ENCODE results near the gene EVA1C. TPM values are rescaled to one million over a fixed set of nuclear protein-coding genes. Genes with fewer than 3 reads are reported as not detected.

EVA1C gene
- total and polyA plus RNA-seq, 10 of the 15 experiments (the other 5 are each of a cell fraction or from before 2014, with no cell fraction given), result 0.13 to 0.56 (median 0.34) TPM; not detected in 7

DNA sequence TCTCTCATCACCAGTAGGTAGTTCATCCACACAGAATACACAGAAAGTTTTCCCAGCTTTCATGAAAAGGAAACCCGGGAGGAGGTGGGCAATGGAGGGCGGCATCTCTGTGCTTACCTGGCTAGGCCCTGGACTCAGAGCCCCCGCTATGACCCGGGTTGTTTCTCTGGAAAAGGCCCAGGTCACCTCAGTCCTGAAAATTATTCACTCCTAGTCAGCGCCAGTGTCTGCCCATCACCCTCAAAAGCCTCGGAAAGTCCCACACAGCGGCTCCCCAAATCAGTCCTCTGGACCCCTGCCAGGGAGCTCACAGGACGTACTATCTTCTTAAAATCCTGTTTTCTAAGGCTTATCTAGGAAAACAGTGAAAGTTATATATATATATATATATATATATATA is 121.6 kb downstream of the EVA1C start:
- SMC1A ChIA-PET (ENCODE audit: uncharacterized antibody, unreplicated experiment), result no interaction called here
- POLR2A ChIA-PET, result no interaction called here

More for the DNA sequence above, 121.6 kb downstream of the EVA1C start:
- H3K36me3 ChIP-seq (ENCODE audit: control insufficient read depth in 2 of 2, insufficient read depth in 2 of 2, low read length in 1 of 2), result no peaks in the 10 kb centered on the region
- BruUV-seq (replicated peaks), result no TSS peak
- H3K9me3 ChIP-seq (replicated peaks; ENCODE audit: control insufficient read depth, insufficient read depth, low read length), result no peaks in the 10 kb centered on the region
- FAIRE-seq (no peak), DNase-seq (ENCODE audit: low read depth, low spot score) (no peak), ATAC-seq (no peak)
- WGBS (ENCODE audit: insufficient coverage, insufficient replicate concordance, low lambda C conversion rate, missing lambda C conversion rate), result 47% methylated on average over 8 of the region's 8 CpGs
- no peak overlapping the region for H3K4me3 ChIP-seq
- H3K4me1 ChIP-seq (ENCODE audit: control insufficient read depth, insufficient read depth, low read length), result no peaks in the 10 kb centered on the region
- ChIA-PET RAD21 (ENCODE audit: unreplicated experiment) (no interaction called here), CTCF (no interaction called here)
- no peak overlapping the region for H3K27ac ChIP-seq (ENCODE audit: control insufficient read depth, insufficient read depth)
- intact Hi-C loops (cut with micrococcal nuclease; ENCODE audit: unreplicated experiment), result no loop called here
- in situ Hi-C loops (cut with MboI), result no loop called here
- H4K20me1 ChIP-seq (ENCODE audit: control insufficient read depth, insufficient read depth), result no peaks in the 10 kb centered on the region
- H3K4me2 ChIP-seq (ENCODE audit: control insufficient read depth, insufficient read depth), result no peak overlapping the region
- TF ChIP-seq, protein P1, sequence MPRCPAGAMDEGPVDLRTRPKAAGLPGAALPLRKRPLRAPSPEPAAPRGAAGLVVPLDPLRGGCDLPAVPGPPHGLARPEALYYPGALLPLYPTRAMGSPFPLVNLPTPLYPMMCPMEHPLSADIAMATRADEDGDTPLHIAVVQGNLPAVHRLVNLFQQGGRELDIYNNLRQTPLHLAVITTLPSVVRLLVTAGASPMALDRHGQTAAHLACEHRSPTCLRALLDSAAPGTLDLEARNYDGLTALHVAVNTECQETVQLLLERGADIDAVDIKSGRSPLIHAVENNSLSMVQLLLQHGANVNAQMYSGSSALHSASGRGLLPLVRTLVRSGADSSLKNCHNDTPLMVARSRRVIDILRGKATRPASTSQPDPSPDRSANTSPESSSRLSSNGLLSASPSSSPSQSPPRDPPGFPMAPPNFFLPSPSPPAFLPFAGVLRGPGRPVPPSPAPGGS (IDR thresholded peaks at IDR 0.05; ENCODE audit: borderline replicate concordance, insufficient read depth, low read depth, low read length, poor library complexity, severe bottlenecking), result no peak
- no peak for TF ChIP-seq PAX8 (IDR thresholded peaks at IDR 0.05)
- no peak for TF ChIP-seq SUPT20H (IDR thresholded peaks at IDR 0.05; ENCODE audit: borderline replicate concordance, control insufficient read depth, low read depth, low read length)
- no peak for TF ChIP-seq MTA2 (IDR thresholded peaks at IDR 0.05; ENCODE audit: low read depth)
- TF ChIP-seq ZNF622 (IDR thresholded peaks at IDR 0.05), result no peak
- TF ChIP-seq, protein P2, sequence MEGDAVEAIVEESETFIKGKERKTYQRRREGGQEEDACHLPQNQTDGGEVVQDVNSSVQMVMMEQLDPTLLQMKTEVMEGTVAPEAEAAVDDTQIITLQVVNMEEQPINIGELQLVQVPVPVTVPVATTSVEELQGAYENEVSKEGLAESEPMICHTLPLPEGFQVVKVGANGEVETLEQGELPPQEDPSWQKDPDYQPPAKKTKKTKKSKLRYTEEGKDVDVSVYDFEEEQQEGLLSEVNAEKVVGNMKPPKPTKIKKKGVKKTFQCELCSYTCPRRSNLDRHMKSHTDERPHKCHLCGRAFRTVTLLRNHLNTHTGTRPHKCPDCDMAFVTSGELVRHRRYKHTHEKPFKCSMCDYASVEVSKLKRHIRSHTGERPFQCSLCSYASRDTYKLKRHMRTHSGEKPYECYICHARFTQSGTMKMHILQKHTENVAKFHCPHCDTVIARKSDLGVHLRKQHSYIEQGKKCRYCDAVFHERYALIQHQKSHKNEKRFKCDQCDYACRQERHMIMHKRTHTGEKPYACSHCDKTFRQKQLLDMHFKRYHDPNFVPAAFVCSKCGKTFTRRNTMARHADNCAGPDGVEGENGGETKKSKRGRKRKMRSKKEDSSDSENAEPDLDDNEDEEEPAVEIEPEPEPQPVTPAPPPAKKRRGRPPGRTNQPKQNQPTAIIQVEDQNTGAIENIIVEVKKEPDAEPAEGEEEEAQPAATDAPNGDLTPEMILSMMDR (IDR thresholded peaks at IDR 0.05 in 2 of 3, conservative IDR thresholded peaks at IDR 0.05 in 1 of 3; ENCODE audit: control insufficient read depth in 2 of 3, extremely low read depth in 1 of 3, insufficient read depth in 1 of 3, low read depth in 3 of 3, low read length in 3 of 3), result no peak
- no peak for TF ChIP-seq GATAD2B (conservative IDR thresholded peaks at IDR 0.05; ENCODE audit: low read depth)
- TF ChIP-seq STAT3 (IDR thresholded peaks at IDR 0.05; ENCODE audit: low read depth, low read length), result no peak
- no peak for TF ChIP-seq BCL11A (IDR thresholded peaks at IDR 0.05; ENCODE audit: low read depth, low read length)
- no peak for TF ChIP-seq EGR1 (IDR thresholded peaks at IDR 0.05; ENCODE audit: borderline replicate concordance in 1 of 2, low read depth in 2 of 2, low read length in 2 of 2)
- TF ChIP-seq POLR2AphosphoS2 (IDR thresholded peaks at IDR 0.05; ENCODE audit: low read depth, low read length), result no peak
- no peak for TF ChIP-seq MYC (IDR thresholded peaks at IDR 0.05; ENCODE audit: insufficient read depth, insufficient read length, insufficient replicate concordance, low read length, severe bottlenecking)
- no peak for TF ChIP-seq RB1 (IDR thresholded peaks at IDR 0.05; ENCODE audit: borderline replicate concordance)
- TF ChIP-seq, protein P3, sequence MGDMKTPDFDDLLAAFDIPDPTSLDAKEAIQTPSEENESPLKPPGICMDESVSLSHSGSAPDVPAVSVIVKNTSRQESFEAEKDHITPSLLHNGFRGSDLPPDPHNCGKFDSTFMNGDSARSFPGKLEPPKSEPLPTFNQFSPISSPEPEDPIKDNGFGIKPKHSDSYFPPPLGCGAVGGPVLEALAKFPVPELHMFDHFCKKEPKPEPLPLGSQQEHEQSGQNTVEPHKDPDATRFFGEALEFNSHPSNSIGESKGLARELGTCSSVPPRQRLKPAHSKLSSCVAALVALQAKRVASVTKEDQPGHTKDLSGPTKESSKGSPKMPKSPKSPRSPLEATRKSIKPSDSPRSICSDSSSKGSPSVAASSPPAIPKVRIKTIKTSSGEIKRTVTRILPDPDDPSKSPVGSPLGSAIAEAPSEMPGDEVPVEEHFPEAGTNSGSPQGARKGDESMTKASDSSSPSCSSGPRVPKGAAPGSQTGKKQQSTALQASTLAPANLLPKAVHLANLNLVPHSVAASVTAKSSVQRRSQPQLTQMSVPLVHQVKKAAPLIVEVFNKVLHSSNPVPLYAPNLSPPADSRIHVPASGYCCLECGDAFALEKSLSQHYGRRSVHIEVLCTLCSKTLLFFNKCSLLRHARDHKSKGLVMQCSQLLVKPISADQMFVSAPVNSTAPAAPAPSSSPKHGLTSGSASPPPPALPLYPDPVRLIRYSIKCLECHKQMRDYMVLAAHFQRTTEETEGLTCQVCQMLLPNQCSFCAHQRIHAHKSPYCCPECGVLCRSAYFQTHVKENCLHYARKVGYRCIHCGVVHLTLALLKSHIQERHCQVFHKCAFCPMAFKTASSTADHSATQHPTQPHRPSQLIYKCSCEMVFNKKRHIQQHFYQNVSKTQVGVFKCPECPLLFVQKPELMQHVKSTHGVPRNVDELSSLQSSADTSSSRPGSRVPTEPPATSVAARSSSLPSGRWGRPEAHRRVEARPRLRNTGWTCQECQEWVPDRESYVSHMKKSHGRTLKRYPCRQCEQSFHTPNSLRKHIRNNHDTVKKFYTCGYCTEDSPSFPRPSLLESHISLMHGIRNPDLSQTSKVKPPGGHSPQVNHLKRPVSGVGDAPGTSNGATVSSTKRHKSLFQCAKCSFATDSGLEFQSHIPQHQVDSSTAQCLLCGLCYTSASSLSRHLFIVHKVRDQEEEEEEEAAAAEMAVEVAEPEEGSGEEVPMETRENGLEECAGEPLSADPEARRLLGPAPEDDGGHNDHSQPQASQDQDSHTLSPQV (IDR thresholded peaks at IDR 0.05), result no peak
- no peak for TF ChIP-seq LARP7 (IDR thresholded peaks at IDR 0.05)
- no peaks in the 10 kb centered on the region for H3K79me2 ChIP-seq (ENCODE audit: control insufficient read depth, insufficient read depth, low read length)
- 0 out of 4 replicates have a peak, but pooled peaks cover 0 to 2% of the 10 kb centered on the region in 2 experiments for H3K27me3 ChIP-seq (replicated peaks in 1 of 2; ENCODE audit: control insufficient read depth in 2 of 2, insufficient read depth in 2 of 2, low read length in 1 of 2)
- H3K9ac ChIP-seq (ENCODE audit: control insufficient read depth, insufficient read depth, low read length), result no peak overlapping the region
- no peak overlapping the region for H2AFZ ChIP-seq (ENCODE audit: control insufficient read depth, low read depth, low read length)
